Left forelimb (tissue), 1 donor: ENCODE measurements around the gene OR51M1.

Source experiments
- DNase-seq: peaks from one replicate; pipeline ENCODE4 v3.0.0-alpha.2; 2018; ENCODE audit warnings: low spot score

Gene OR51M1

DNA sequence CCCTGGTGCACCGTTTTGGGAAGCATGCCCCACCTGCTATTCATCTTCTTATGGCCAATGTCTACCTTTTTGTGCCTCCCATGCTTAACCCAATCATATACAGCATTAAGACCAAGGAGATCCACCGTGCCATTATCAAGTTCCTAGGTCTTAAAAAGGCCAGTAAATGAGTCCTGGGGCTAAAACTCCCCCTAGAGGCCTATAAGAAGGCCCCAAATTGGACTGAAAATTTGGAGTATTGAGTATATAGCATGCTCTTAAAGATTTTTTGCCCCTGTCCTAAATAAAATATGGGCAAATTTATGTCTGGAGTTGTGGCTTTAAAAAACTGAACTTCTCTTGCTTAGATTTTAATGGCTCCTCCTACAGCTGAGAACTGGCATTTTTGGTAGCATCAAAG is 6.6 kb downstream of the OR51M1 start:
- DNase-seq, result no peak

GRCh38 chr11:5394091-5394490 is 10.5 kb downstream of the OR51M1 start:
- DNase-seq, result no peak

GRCh38 chr11:5398936-5399335 is 15.3 kb downstream of the OR51M1 start:
- DNase-seq, result no peak

GRCh38 chr11:5405173-5405572 is 21.6 kb downstream of the OR51M1 start:
- no peak for DNase-seq

DNA sequence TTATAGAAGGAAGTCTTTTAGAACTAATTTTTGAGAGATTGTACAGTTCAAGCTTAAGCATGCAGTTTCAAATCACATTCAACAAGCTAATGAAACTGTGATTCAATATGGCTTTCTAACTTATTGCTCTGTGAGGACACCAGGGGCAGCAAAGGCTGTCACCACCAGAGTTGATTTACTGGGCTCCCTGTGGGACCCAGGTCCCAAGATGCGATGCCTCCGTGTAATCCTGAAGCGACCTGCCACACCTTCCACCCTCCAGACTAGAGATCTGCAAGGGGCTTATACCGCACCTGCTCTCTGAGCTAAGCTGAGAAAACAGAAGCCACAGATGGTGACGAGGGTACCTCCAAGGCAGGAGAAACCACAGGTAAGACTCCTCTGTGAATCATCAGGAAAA is 37.4 kb downstream of the OR51M1 start:
- DNase-seq, result no peak

DNA sequence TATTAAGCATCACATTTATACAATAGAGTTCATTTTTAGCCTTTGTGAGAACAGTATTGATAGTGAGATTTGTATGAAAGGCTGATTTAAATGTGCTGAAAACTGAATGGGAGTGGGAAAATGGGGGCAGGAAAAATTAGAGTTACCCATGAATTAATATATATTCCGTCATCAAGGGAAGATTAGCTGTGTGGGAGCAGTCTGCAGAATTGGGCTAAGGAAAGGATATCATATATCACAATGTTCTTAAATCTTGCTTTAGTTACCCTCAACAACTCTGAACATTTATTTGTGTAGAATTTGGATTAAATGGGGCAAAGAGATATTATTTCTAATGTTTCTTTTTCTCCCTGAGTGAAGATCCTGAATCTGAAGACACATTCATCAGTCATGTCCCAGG is 38.2 kb downstream of the OR51M1 start, which contains the start of gene OR51Q1:
Gene OR51Q1, plus strand, starts transcription at position 301 of the 400 bp plus-strand sequence. Its CDS starts 90 bp downstream, at position 391.
- no peak for DNase-seq

- DNase-seq, result no peak
These were observed 39.5 kb downstream of the OR51M1 start for GRCh38 chr11:5423131-5423530.

DNA sequence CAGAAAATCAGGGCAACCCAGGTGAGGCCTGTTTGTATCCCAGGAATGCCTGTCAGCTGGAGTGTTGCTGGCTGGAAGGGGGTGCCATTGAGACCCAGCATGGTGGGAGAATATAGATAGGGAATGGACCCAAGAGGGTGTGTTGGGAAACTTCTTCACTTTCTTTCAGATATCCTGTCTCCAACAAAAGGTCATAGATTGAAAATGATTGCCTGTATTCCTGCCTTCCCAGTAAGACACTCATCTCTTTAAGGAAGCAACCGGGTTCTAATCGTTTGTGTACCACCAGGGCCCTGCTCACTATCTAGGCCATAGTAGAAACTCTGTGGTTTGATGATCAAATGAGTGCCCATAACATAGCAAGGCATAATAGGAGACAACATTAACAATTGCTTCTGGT is 57.8 kb downstream of the OR51M1 start, which contains the start of gene OR51I1:
Gene OR51I1, minus strand, starts transcription at position 101 of the 400 bp plus-strand sequence. Its CDS starts 0 bp downstream, at position 101.
- no peak for DNase-seq
